HepG2 (cell line): ENCODE measurements around the gene SEMA5B. TPM values are rescaled to one million over a fixed set of nuclear protein-coding genes. Genes with fewer than 3 reads are reported as not detected.

ENCODE experiments used
- BORCS8-MEF2B ChIP-seq: sonication (generic); formaldehyde crosslinking; IDR thresholded peaks from 2 replicates; pipeline ENCODE4 v1.8.0; 2022; ENCODE audit warnings: mild to moderate bottlenecking, missing genetic modification reagents
- CSRNP1 ChIP-seq: sonication (generic); formaldehyde crosslinking; IDR thresholded peaks from 2 replicates; pipeline ENCODE4 v1.8.1; 2023; ENCODE audit warnings: mild to moderate bottlenecking, missing genetic modification reagents
- ELF3 ChIP-seq: IDR thresholded peaks from 2 replicates; pipeline ENCODE4 v1.6.1; 2016; ENCODE audit warnings: missing genetic modification reagents, missing compliant biosample characterization
- EZH2 ChIP-seq: conservative IDR thresholded peaks from 2 replicates; pipeline ENCODE4 v1.6.1; 2012; ENCODE audit warnings: mild to moderate bottlenecking, low read depth, low read length, moderate library complexity
- GATAD1 ChIP-seq: IDR thresholded peaks from 2 replicates; pipeline ENCODE4 v1.6.1; 2016; ENCODE audit warnings: missing genetic modification reagents, missing compliant biosample characterization
- HMGXB3 ChIP-seq: sonication (generic); formaldehyde crosslinking; IDR thresholded peaks from 2 replicates; pipeline ENCODE4 v1.4.0; 2020; ENCODE audit warnings: missing genetic modification reagents, borderline replicate concordance
- HNF1B ChIP-seq: sonication (generic); formaldehyde crosslinking; IDR thresholded peaks from 2 replicates; pipeline ENCODE4 v1.5.1; 2020; ENCODE audit warnings: mild to moderate bottlenecking, moderate library complexity, missing genetic modification reagents
- MAX ChIP-seq: IDR thresholded peaks from 2 replicates; pipeline ENCODE4 v1.6.1; 2012; ENCODE audit warnings: inconsistent platforms
- MEIS1 ChIP-seq: sonication (generic); formaldehyde crosslinking; IDR thresholded peaks from 2 replicates; pipeline ENCODE4 v1.9.0; 2021; ENCODE audit warnings: mild to moderate bottlenecking, missing genetic modification reagents, moderate library complexity, borderline replicate concordance
- PTBP1 ChIP-seq: fragments of 200-400 bp; formaldehyde crosslinking; IDR thresholded peaks from 2 replicates; pipeline ENCODE4 v1.6.1; 2018; ENCODE audit warnings: low read length, low read depth; ENCODE audit not compliant: poor library complexity, severe bottlenecking
- SOX5 ChIP-seq: IDR thresholded peaks from 2 replicates; pipeline ENCODE4 v1.6.1; 2016; ENCODE audit warnings: borderline replicate concordance
- SOX6 ChIP-seq, 2 experiments: fragments of 450-650 bp in 1 of 2; sonication (generic) in 1 of 2; formaldehyde crosslinking in 1 of 2; IDR thresholded peaks; 2 replicates each; pipeline versions ENCODE4 v1.4.0 to v1.6.1; 2017 to 2020; ENCODE audit warnings: antibody characterized with exemption in 1 of 2, mild to moderate bottlenecking in 1 of 2, missing genetic modification reagents in 1 of 2
- TAF1 ChIP-seq: sonication (generic); formaldehyde crosslinking; IDR thresholded peaks from 2 replicates; pipeline ENCODE4 v1.4.0; 2020; ENCODE audit warnings: missing genetic modification reagents
- TGIF2 ChIP-seq: IDR thresholded peaks from 2 replicates; pipeline ENCODE4 v1.6.1; 2016; ENCODE audit warnings: control low read depth, missing compliant biosample characterization
- ZBTB7B ChIP-seq: sonication (generic); formaldehyde crosslinking; IDR thresholded peaks from 2 replicates; pipeline ENCODE4 v1.4.0; 2020; ENCODE audit warnings: missing genetic modification reagents
- ZGPAT ChIP-seq: IDR thresholded peaks from 2 replicates; pipeline ENCODE4 v1.6.1; 2016; ENCODE audit warnings: mild to moderate bottlenecking
- ZNF326 ChIP-seq: sonication (generic); formaldehyde crosslinking; IDR thresholded peaks from 2 replicates; pipeline ENCODE4 v1.4.0; 2020; ENCODE audit warnings: missing genetic modification reagents, borderline replicate concordance
- ZNF430 ChIP-seq: sonication (generic); formaldehyde crosslinking; IDR thresholded peaks from 2 replicates; pipeline ENCODE4 v1.9.0; 2021; ENCODE audit warnings: mild to moderate bottlenecking, missing genetic modification reagents
- polyA plus RNA-seq, 8 experiments: library from polyadenylated mRNA; depleted of rRNA in 3 of 8; stranded (reverse) in 7 of 8; unstranded in 1 of 8; fragments of >200 nt; fragmentation: Illumina TruSeq in 4 of 8; extraction: Trizol in 4 of 8; gene quantifications; 2 replicates each; pipeline versions ENCODE4 v1.2.1 to v1.2.3, GENCODE V29; 2011 to 2016; ENCODE audit warnings: low read depth in 4 of 8, missing spikeins in 1 of 8, mixed read lengths in 1 of 8; ENCODE audit not compliant: insufficient read depth in 1 of 8
- total RNA-seq, 5 experiments: library from RNA; depleted of rRNA; stranded (reverse); fragments of >200 nt; fragmentation: Illumina TruSeq; extraction: Trizol; gene quantifications; 2 replicates each; pipeline ENCODE4 v1.2.3, GENCODE V29; 2016; ENCODE audit warnings: low read depth in 1 of 5

Gene SEMA5B
- total and polyA plus RNA-seq, 2 of the 13 experiments (the other 11 are each of a cell fraction or from before 2014, with no cell fraction given) = not detected

- TF ChIP-seq SOX6 (IDR thresholded peaks at IDR 0.05) (no peak), SOX6 (CRISPR knock-in tag; IDR thresholded peaks at IDR 0.05) (peak; percentile 72), CSRNP1 (CRISPR knock-in tag) (peak; percentile 29; the same call in 1 of the 2 replicates), MAX (peak; percentile 69), ZNF326 (CRISPR knock-in tag) (no peak), GATAD1 (CRISPR knock-in tag) (no peak), HMGXB3 (CRISPR knock-in tag) (no peak), EZH2 (no peak), ZNF430 (0 out of 2 replicates have a peak, but pooled peaks have one; percentile 33), TAF1 (CRISPR knock-in tag) (no peak), PTBP1 (no peak), ZBTB7B (CRISPR knock-in tag) (0 out of 2 replicates have a peak, but pooled peaks have one; percentile 43), BORCS8-MEF2B (CRISPR knock-in tag) (peak; percentile 35; the same call in 1 of the 2 replicates), TGIF2 (CRISPR knock-in tag) (no peak), SOX5 (CRISPR knock-in tag) (peak; percentile 45; the same call in 1 of the 2 replicates), HNF1B (CRISPR knock-in tag) (0 out of 2 replicates have a peak, but pooled peaks have one; percentile 41), ELF3 (CRISPR knock-in tag) (peak; percentile 79), MEIS1 (CRISPR knock-in tag) (no peak), ZGPAT (CRISPR knock-in tag) (peak; percentile 69)
Observed at GRCh38 chr3:122893754-122894668, 133.6 kb downstream of the SEMA5B start (continued).
